SK-N-SH (cell line): Measurements from ENCODE around the gene IL1R2. TPM values are rescaled to one million over a fixed set of nuclear protein-coding genes. Genes with fewer than 3 reads are reported as not detected.

Source experiments
- CTCF ChIA-PET: fragments of 300-600, 350-600 bp; formaldehyde crosslinking; extraction: SDS; loops from one replicate; lab custom pipeline; 2021; lab: Yijun Ruan, JAX
- POLR2A ChIA-PET: fragments of 350-600 bp; sonication (Branson Sonifier 250); formaldehyde crosslinking; extraction: SDS; loops from one replicate; lab custom pipeline; 2020; ENCODE audit warnings: antibody characterized with exemption, inconsistent platforms; lab: Yijun Ruan, JAX
- DNase-seq: peaks from one replicate; pipeline ENCODE4 v3.0.0; 2012
- H2AFZ ChIP-seq: fragments of 200-600 bp; sonication (generic); 2 replicates; pipeline ENCODE4 v1.8.1; 2016; ENCODE audit warnings: antibody characterized with exemption, mild to moderate bottlenecking, low read depth
- H3F3A ChIP-seq: fragments of 200-600 bp; sonication (generic); replicated peaks from 2 replicates; pipeline ENCODE3; 2016; ENCODE audit warnings: antibody characterized with exemption, mild to moderate bottlenecking; ENCODE audit not compliant: insufficient read depth
- H3K27ac ChIP-seq, 2 experiments: fragments of 200-500 bp in 1 of 2; fragments of 200-600 bp in 1 of 2; sonication (Bioruptor generic) in 1 of 2; sonication (generic), shearing (Covaris generic) in 1 of 2; 2 replicates each; pipeline versions ENCODE4 v1.5.1 to v1.6.1; 2014 to 2016; ENCODE audit warnings: low read depth in 2 of 2, inconsistent platforms in 1 of 2, low read length in 1 of 2, mild to moderate bottlenecking in 1 of 2, mixed read lengths in 1 of 2
- H3K27me3 ChIP-seq: fragments of 200-600 bp; sonication (generic), shearing (Covaris generic); 2 replicates; pipeline ENCODE4 v1.6.1; 2016; ENCODE audit warnings: mixed run types; ENCODE audit not compliant: insufficient read depth
- H3K36me3 ChIP-seq, 2 experiments: fragments of 200-500 bp in 1 of 2; fragments of 200-600 bp in 1 of 2; sonication (Bioruptor generic) in 1 of 2; sonication (generic) in 1 of 2; replicated peaks in 1 of 2; 2 replicates each; pipeline versions ENCODE3 to v1.5.1; 2014 to 2016; ENCODE audit warnings: low read length in 1 of 2, mild to moderate bottlenecking in 1 of 2; ENCODE audit not compliant: insufficient read depth in 2 of 2, control insufficient read depth in 1 of 2
- H3K4me1 ChIP-seq, 2 experiments: fragments of 200-500 bp in 1 of 2; fragments of 200-600 bp in 1 of 2; sonication (Bioruptor generic) in 1 of 2; sonication (generic), shearing (Covaris generic) in 1 of 2; 2 replicates each; pipeline versions ENCODE4 v1.5.1 to v1.6.1; 2014 to 2016; ENCODE audit warnings: low read depth in 1 of 2, low read length in 1 of 2, mixed run types in 1 of 2; ENCODE audit not compliant: insufficient read depth in 2 of 2, control insufficient read depth in 1 of 2
- H3K4me2 ChIP-seq: fragments of 200-600 bp; sonication (generic), shearing (Covaris generic); 2 replicates; pipeline ENCODE4 v1.6.1; 2017; ENCODE audit warnings: mixed run types
- H3K4me3 ChIP-seq, 2 experiments: fragments of 200-500 bp in 1 of 2; fragments of 200-600 bp in 1 of 2; sonication (Bioruptor generic) in 1 of 2; sonication (generic), shearing (Covaris generic) in 1 of 2; 2 replicates each; pipeline versions ENCODE4 v1.5.1 to v1.8.1; 2014 to 2016; ENCODE audit warnings: low read depth in 2 of 2, inconsistent platforms in 1 of 2, low read length in 1 of 2, mild to moderate bottlenecking in 1 of 2, mixed read lengths in 1 of 2, moderate library complexity in 1 of 2
- H3K79me2 ChIP-seq: fragments of 200-600 bp; sonication (generic); 2 replicates; pipeline ENCODE4 v1.8.1; 2017; ENCODE audit warnings: mild to moderate bottlenecking; ENCODE audit not compliant: insufficient read depth
- H3K9ac ChIP-seq: fragments of 200-600 bp; sonication (generic); 2 replicates; pipeline ENCODE4 v1.6.1; 2017; ENCODE audit warnings: mixed run types
- H3K9me2 ChIP-seq: fragments of 200-600 bp; sonication (generic); 2 replicates; pipeline ENCODE4 v1.6.1; 2017; ENCODE audit warnings: mixed run types
- H3K9me3 ChIP-seq: fragments of 200-600 bp; sonication (generic); 2 replicates; pipeline ENCODE4 v1.6.1; 2017; ENCODE audit warnings: mixed run types, mild to moderate bottlenecking, moderate library complexity
- H4K20me1 ChIP-seq: fragments of 200-600 bp; sonication (generic); 2 replicates; pipeline ENCODE4 v1.6.1; 2017; ENCODE audit warnings: mild to moderate bottlenecking, mixed run types; ENCODE audit not compliant: insufficient read depth
- CHD2 ChIP-seq: fragments of 150-350 bp; IDR thresholded peaks from 2 replicates; pipeline ENCODE4 v1.6.1; 2018; ENCODE audit warnings: low read length; ENCODE audit not compliant: partially characterized antibody
- EZH2phosphoT487 ChIP-seq: fragments of 200-600 bp; sonication (generic); IDR thresholded peaks from 2 replicates; pipeline ENCODE4 v1.6.1; 2017; ENCODE audit warnings: low read depth, mixed run types, mild to moderate bottlenecking, antibody characterized with exemption, moderate library complexity, borderline replicate concordance
- FOXJ3 ChIP-seq: sonication (generic); formaldehyde crosslinking; IDR thresholded peaks from 2 replicates; pipeline ENCODE4 v1.5.1; 2020; ENCODE audit warnings: mild to moderate bottlenecking, missing genetic modification reagents
- GABPA ChIP-seq: IDR thresholded peaks from 2 replicates; pipeline ENCODE4 v1.4.0; 2012; ENCODE audit warnings: low read depth, mild to moderate bottlenecking
- GATA2 ChIP-seq: sonication (generic); formaldehyde crosslinking; IDR thresholded peaks from 2 replicates; pipeline ENCODE4 v1.5.0; 2020; ENCODE audit warnings: mild to moderate bottlenecking, missing genetic modification reagents
- JUND ChIP-seq: IDR thresholded peaks from 2 replicates; pipeline ENCODE4 v1.4.0; 2012
- MEF2A ChIP-seq: IDR thresholded peaks from 2 replicates; pipeline ENCODE4 v1.4.0; 2012; ENCODE audit warnings: low read depth, borderline replicate concordance
- MXI1 ChIP-seq: IDR thresholded peaks from 2 replicates; pipeline ENCODE4 v1.6.1; 2012; ENCODE audit warnings: mild to moderate bottlenecking, low read depth, low read length, improper control_type of control experiment
- NRF1 ChIP-seq: IDR thresholded peaks from 2 replicates; pipeline ENCODE4 v1.6.1; 2012; ENCODE audit warnings: low read depth, mild to moderate bottlenecking, low read length
- RAD21 ChIP-seq: IDR thresholded peaks from 2 replicates; pipeline ENCODE4 v1.6.1; 2012; ENCODE audit warnings: mild to moderate bottlenecking, low read length
- RCOR1 ChIP-seq: fragments of 150-350 bp; IDR thresholded peaks from 2 replicates; pipeline ENCODE4 v1.6.1; 2017; ENCODE audit warnings: antibody characterized with exemption, low read length
- RFX5 ChIP-seq: IDR thresholded peaks from 2 replicates; pipeline ENCODE4 v1.6.1; 2012; ENCODE audit warnings: mild to moderate bottlenecking, improper control_type of control experiment, low read length
- SIN3A ChIP-seq: IDR thresholded peaks from 2 replicates; pipeline ENCODE4 v1.6.1; 2012; ENCODE audit warnings: low read depth, mild to moderate bottlenecking, low read length, moderate library complexity, borderline replicate concordance
- SMC3 ChIP-seq: IDR thresholded peaks from 2 replicates; pipeline ENCODE4 v1.6.1; 2012; ENCODE audit warnings: low read depth, low read length, improper control_type of control experiment
- TAF1 ChIP-seq: IDR thresholded peaks from 2 replicates; pipeline ENCODE4 v1.6.1; 2012; ENCODE audit warnings: low read depth, mild to moderate bottlenecking, low read length, moderate library complexity, borderline replicate concordance
- TCF12 ChIP-seq: IDR thresholded peaks from 2 replicates; pipeline ENCODE4 v1.4.0; 2012
- YY1 ChIP-seq: IDR thresholded peaks from 2 replicates; pipeline ENCODE4 v1.4.0; 2012; ENCODE audit warnings: low read depth, mild to moderate bottlenecking
- ZBTB33 ChIP-seq: IDR thresholded peaks from 2 replicates; pipeline ENCODE4 v1.4.0; 2012; ENCODE audit warnings: low read depth, borderline replicate concordance
- WGBS: methylation state at CpG from one replicate; pipeline ENCODE4 v1.1.6; 2017; ENCODE audit warnings: low lambda C conversion rate; 5-methylcytosine and 5-hydroxymethylcytosine counted together
- polyA plus RNA-seq, 3 experiments: library from polyadenylated mRNA; depleted of rRNA; stranded (reverse); fragments of >200 nt; gene quantifications; 2 replicates each; pipeline ENCODE4 v1.2.3, GENCODE V29; 2012
- TF ChIP-seq, protein P1 (sequence below): IDR thresholded peaks from 2 replicates; pipeline ENCODE4 v1.4.0; 2012; ENCODE audit warnings: low read depth
- TF ChIP-seq, protein P2 (sequence below): fragments of 150-350 bp; IDR thresholded peaks from 2 replicates; pipeline ENCODE4 v1.6.1; 2016; ENCODE audit warnings: mild to moderate bottlenecking, low read depth, low read length

IL1R2 gene
- polyA plus RNA-seq, 1 of the 3 experiments (the other 2 are of a cell fraction), result 0.16 TPM

GRCh38 chr2:102010902-102011301, 19.1 kb downstream of the IL1R2 start (continued):
- TF ChIP-seq TAF1, result no peak
- TF ChIP-seq, protein P1, sequence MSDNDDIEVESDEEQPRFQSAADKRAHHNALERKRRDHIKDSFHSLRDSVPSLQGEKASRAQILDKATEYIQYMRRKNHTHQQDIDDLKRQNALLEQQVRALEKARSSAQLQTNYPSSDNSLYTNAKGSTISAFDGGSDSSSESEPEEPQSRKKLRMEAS, result no peak
- no peak for TF ChIP-seq GABPA
- no peak for TF ChIP-seq SMC3
- no peak for TF ChIP-seq RAD21
- TF ChIP-seq YY1, result no peak
- TF ChIP-seq NRF1, result no peak
- TF ChIP-seq RCOR1, result no peak
- TF ChIP-seq, protein P2, sequence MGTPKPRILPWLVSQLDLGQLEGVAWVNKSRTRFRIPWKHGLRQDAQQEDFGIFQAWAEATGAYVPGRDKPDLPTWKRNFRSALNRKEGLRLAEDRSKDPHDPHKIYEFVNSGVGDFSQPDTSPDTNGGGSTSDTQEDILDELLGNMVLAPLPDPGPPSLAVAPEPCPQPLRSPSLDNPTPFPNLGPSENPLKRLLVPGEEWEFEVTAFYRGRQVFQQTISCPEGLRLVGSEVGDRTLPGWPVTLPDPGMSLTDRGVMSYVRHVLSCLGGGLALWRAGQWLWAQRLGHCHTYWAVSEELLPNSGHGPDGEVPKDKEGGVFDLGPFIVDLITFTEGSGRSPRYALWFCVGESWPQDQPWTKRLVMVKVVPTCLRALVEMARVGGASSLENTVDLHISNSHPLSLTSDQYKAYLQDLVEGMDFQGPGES, result no peak
- TF ChIP-seq CHD2, result no peak
- no peak for TF ChIP-seq RFX5

DNA sequence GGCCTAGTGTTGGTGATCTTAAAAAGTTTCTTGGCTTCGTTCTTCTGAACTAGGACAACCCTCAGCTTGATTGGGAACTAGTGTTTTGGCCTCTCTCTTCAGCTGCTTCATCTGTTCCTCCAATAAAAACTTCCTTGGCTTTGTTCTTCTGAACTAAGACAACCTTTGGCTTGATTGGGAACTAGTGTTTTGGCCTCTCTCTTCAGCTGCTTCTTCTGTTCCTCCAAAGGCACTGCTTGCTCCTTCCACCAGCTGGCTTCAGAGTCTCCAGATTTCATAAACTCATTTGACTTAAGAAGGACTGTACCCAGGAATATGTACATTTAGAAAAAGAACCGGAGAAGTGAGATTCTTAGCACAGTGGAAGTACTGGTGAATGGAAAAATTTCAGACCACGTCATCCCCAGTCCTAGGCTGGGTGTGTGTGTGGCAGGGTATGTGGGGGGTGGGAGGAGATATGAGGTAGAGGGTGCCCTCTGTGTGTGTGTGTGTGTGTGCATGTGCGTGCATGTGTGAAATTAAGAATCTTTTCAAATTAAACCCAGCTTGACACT, 20.4 kb downstream of the IL1R2 start:
- H3K4me3 ChIP-seq, result no peak overlapping the region
- no peak overlapping the region for H3K27ac ChIP-seq
- H3K9me2 ChIP-seq, result no peaks in the 10 kb centered on the region
- no peak overlapping the region for H3K4me2 ChIP-seq
- no peaks in the 10 kb centered on the region for H3K79me2 ChIP-seq
- TF ChIP-seq JUND (no peak), RFX5 (no peak), MXI1 (no peak), FOXJ3 (CRISPR knock-in tag) (no peak), TAF1 (no peak), SIN3A (no peak), EZH2phosphoT487 (no peak), ZBTB33 (no peak), MEF2A (no peak), YY1 (no peak), GABPA (no peak), CHD2 (no peak), TCF12 (no peak), GATA2 (CRISPR knock-in tag) (no peak)
- no peaks in the 10 kb centered on the region for H3K4me1 ChIP-seq
- 36% methylated on average over 4 of the region's 4 CpGs for whole genome bisulfite sequencing
- H3F3A ChIP-seq, result no peaks in the 10 kb centered on the region
- POLR2A ChIA-PET, result no interaction called here
- H3K36me3 ChIP-seq, result no peaks in the 10 kb centered on the region
- CTCF ChIA-PET, result interaction anchor here (2.0 to 7.2 kb wide), 2 partner anchors 8 to 228 kb away, joined by 13 to 41 read pairs; no protein-coding TSS in a partner anchor
- H3K9me3 ChIP-seq, result no peaks in the 10 kb centered on the region
- no peak overlapping the region for H3K9ac ChIP-seq
- no peaks in the 10 kb centered on the region for H4K20me1 ChIP-seq
- no peak for DNase-seq
- H3K27me3 ChIP-seq, result no peaks in the 10 kb centered on the region
- H2AFZ ChIP-seq, result no peak overlapping the region
